Smooth muscle cell (in vitro differentiated cells): ENCODE results near the gene DGKD. TPM values are rescaled to one million over a fixed set of nuclear protein-coding genes. Genes with fewer than 3 reads are reported as not detected.

Experiments used
- DNase-seq: peaks from one replicate; lab custom pipeline; 2025; ENCODE audit not compliant: unreplicated experiment; lab: John Stamatoyannopoulos, UW
- H2AFZ ChIP-seq: fragments of 200-600 bp; sonication (generic); 2 replicates; pipeline ENCODE4 v1.6.0; 2016; ENCODE audit warnings: antibody characterized with exemption, low read depth, mild to moderate bottlenecking
- H3F3A ChIP-seq: fragments of 200-600 bp; sonication (generic); 2 replicates; pipeline ENCODE4 v1.6.0; 2017; ENCODE audit warnings: antibody characterized with exemption, low read depth
- H3K27ac ChIP-seq: fragments of 200-600 bp; sonication (generic); 2 replicates; pipeline ENCODE4 v1.5.1; 2016; ENCODE audit warnings: low read depth, mild to moderate bottlenecking
- H3K27me3 ChIP-seq: fragments of 200-600 bp; sonication (generic); 2 replicates; pipeline ENCODE4 v1.6.1; 2016; ENCODE audit warnings: low read depth, mild to moderate bottlenecking
- H3K36me3 ChIP-seq: fragments of 200-600 bp; sonication (generic); 2 replicates; pipeline ENCODE4 v1.5.1; 2016; ENCODE audit warnings: low read depth
- H3K4me1 ChIP-seq: fragments of 200-600 bp; sonication (generic); 2 replicates; pipeline ENCODE4 v1.5.1; 2016; ENCODE audit warnings: low read depth
- H3K4me2 ChIP-seq: fragments of 200-600 bp; sonication (generic); 2 replicates; pipeline ENCODE4 v1.6.0; 2016; ENCODE audit warnings: mild to moderate bottlenecking
- H3K4me3 ChIP-seq: fragments of 200-600 bp; sonication (generic); 2 replicates; pipeline ENCODE4 v1.5.1; 2016; ENCODE audit warnings: mild to moderate bottlenecking
- H3K79me2 ChIP-seq: fragments of 200-600 bp; sonication (generic); 2 replicates; pipeline ENCODE4 v1.6.0; 2016; ENCODE audit warnings: low read depth, mild to moderate bottlenecking
- H3K9ac ChIP-seq: fragments of 200-600 bp; sonication (generic); 2 replicates; pipeline ENCODE4 v1.6.0; 2016; ENCODE audit warnings: low read depth
- H3K9me3 ChIP-seq: fragments of 200-600 bp; sonication (generic); replicated peaks from 2 replicates; pipeline ENCODE4 v1.5.1; 2016; ENCODE audit warnings: low read depth
- H4K20me1 ChIP-seq: fragments of 200-600 bp; sonication (generic); 2 replicates; pipeline ENCODE4 v1.6.0; 2016; ENCODE audit warnings: low read depth
- CTCF ChIP-seq: fragments of 200-600 bp; sonication (generic); IDR thresholded peaks from 2 replicates; pipeline ENCODE4 v1.5.1; 2017; ENCODE audit warnings: borderline replicate concordance, mild to moderate bottlenecking, antibody characterized with exemption; ENCODE audit not compliant: insufficient read depth, poor library complexity, severe bottlenecking
- WGBS: methylation state at CpG from one replicate; pipeline ENCODE4 v1.1.7; 2016; ENCODE audit warnings: low lambda C conversion rate; 5-methylcytosine and 5-hydroxymethylcytosine counted together
- polyA plus RNA-seq: library from polyadenylated mRNA; unstranded; fragments of >200 nt; fragmentation: Nextera tagmentation; extraction: Ambion mirVana; gene quantifications from 2 replicates; pipeline ENCODE4 v1.2.1, GENCODE V29; 2016
- total RNA-seq: library from RNA; depleted of rRNA; stranded (reverse); fragments of >200 nt; gene quantifications from 2 replicates; pipeline ENCODE4 v1.2.3, GENCODE V29; 2014

DGKD gene
- total and polyA plus RNA-seq, 2 experiments from 2014 or later: 12.2 to 14.2 TPM

GRCh38 chr2:233346930-233347329 is 7.4 kb upstream of the DGKD start:
- Histone ChIP-seq H3K9me3 (no peaks in the 10 kb centered on the region), H3K27ac (no peak overlapping the region), H3K4me3 (no peak overlapping the region), H4K20me1 (no peaks in the 10 kb centered on the region), H3K4me2 (no peak overlapping the region), H3K27me3 (no peaks in the 10 kb centered on the region), H3K9ac (no peak overlapping the region), H3K36me3 (no peaks in the 10 kb centered on the region), H3K79me2 (no peaks in the 10 kb centered on the region), H3F3A (peaks cover 5% of the 10 kb centered on the region), H2AFZ (no peak overlapping the region), H3K4me1 (peaks cover 9% of the 10 kb centered on the region)
- 95% methylated on average over 7 of the region's 9 CpGs for WGBS
- no peak for DNase-seq
- TF ChIP-seq CTCF: no peak

- no peak for TF ChIP-seq CTCF
- Histone ChIP-seq H3K79me2 (no peaks in the 10 kb centered on the region), H2AFZ (no peak overlapping the region), H3F3A (peaks cover 5% of the 10 kb centered on the region), H3K9me3 (no peaks in the 10 kb centered on the region), H3K4me1 (peaks cover 17% of the 10 kb centered on the region), H3K27ac (no peak overlapping the region), H3K36me3 (no peaks in the 10 kb centered on the region), H3K4me3 (no peak overlapping the region), H4K20me1 (no peaks in the 10 kb centered on the region), H3K9ac (no peak overlapping the region), H3K27me3 (no peaks in the 10 kb centered on the region), H3K4me2 (no peak overlapping the region)
- WGBS: 79% methylated on average over 15 of the region's 15 CpGs
- DNase-seq: no peak
Observed at GRCh38 chr2:233349005-233349998, 5.0 kb upstream of the DGKD start.

- Histone ChIP-seq H3K27ac (peak overlapping the region; percentile 92), H2AFZ (no peak overlapping the region), H3K36me3 (no peaks in the 10 kb centered on the region), H3K9me3 (no peaks in the 10 kb centered on the region), H3K4me1 (peaks cover 24% of the 10 kb centered on the region), H4K20me1 (peaks cover 7% of the 10 kb centered on the region), H3K79me2 (peaks cover 9% of the 10 kb centered on the region), H3K27me3 (no peaks in the 10 kb centered on the region), H3K9ac (peak overlapping the region; percentile 64), H3K4me2 (peak overlapping the region; percentile 75), H3K4me3 (no peak overlapping the region), H3F3A (peaks cover 5% of the 10 kb centered on the region)
- 13% methylated on average over 8 of the region's 8 CpGs for WGBS
- DNase-seq: no peak
- TF ChIP-seq CTCF: no peak
Observed at GRCh38 chr2:233350708-233351107, 3.6 kb upstream of the DGKD start.
